Effector memory CD8-positive, alpha-beta T cell (primary cell): ENCODE measurements around the gene CCL20.

ENCODE experiments used
- ATAC-seq: fragments of 150-1000 bp; cut with Tn5 transposase; replicated peaks from 2 replicates; pipeline ENCODE4 v1.10.0; 2021; ENCODE audit warnings: mild to moderate bottlenecking, moderate library complexity
- DNase-seq, 3 experiments: peaks; one replicate each; pipeline ENCODE4 v3.0.0; 2021
- H3K27ac Mint-ChIP-seq, 2 donors: one replicate each; pipeline ENCODE4 v1.8.0; 2022; ENCODE audit warnings: mild to moderate bottlenecking in 2 of 2, mixed read lengths in 2 of 2, moderate library complexity in 2 of 2
- H3K27me3 Mint-ChIP-seq, 2 donors: one replicate each; pipeline ENCODE4 v1.8.0; 2022; ENCODE audit warnings: mixed read lengths in 2 of 2
- H3K36me3 Mint-ChIP-seq: one replicate; pipeline ENCODE4 v1.8.0; 2022; ENCODE audit warnings: mild to moderate bottlenecking, moderate library complexity, mixed read lengths; ENCODE audit not compliant: insufficient read depth
- H3K4me1 Mint-ChIP-seq, 2 donors: one replicate each; pipeline ENCODE4 v1.8.0; 2022; ENCODE audit warnings: low read depth in 2 of 2, mixed read lengths in 2 of 2
- H3K4me3 Mint-ChIP-seq, 2 donors: one replicate each; pipeline ENCODE4 v1.8.0; 2022; ENCODE audit warnings: mild to moderate bottlenecking in 2 of 2, mixed read lengths in 2 of 2, moderate library complexity in 2 of 2
- H3K9me3 Mint-ChIP-seq, 2 donors: one replicate each; pipeline ENCODE4 v1.8.0; 2022; ENCODE audit warnings: mixed read lengths in 2 of 2

The CCL20 gene

DNA sequence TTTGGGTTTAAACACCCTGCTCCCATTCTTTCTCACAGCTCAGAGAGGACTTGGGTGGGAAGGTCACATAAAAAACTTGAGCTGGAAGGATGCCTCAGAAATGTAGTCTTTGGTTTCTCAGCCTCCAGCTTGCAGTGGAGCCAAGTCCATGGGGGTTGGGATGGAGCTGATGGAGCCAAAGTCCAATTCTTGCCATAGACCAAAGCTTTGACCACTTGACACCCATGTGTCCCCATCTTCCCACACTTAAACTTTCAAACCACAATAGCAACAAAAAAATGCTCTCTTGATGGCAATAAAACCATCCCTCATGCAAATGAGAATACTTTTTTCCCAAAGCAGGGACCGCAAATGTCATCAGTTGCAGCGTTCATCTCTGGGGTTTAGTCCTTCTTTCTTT is 43.1 kb downstream of the CCL20 start:
- no peak overlapping the region for H3K27ac Mint-ChIP-seq
- H3K36me3 Mint-ChIP-seq: no peaks in the 10 kb centered on the region
- H3K4me3 Mint-ChIP-seq: no peak overlapping the region
- ATAC-seq: no peak
- no peak for DNase-seq
- no peaks in the 10 kb centered on the region for H3K27me3 Mint-ChIP-seq
- H3K9me3 Mint-ChIP-seq: no peaks in the 10 kb centered on the region
- no peaks in the 10 kb centered on the region for H3K4me1 Mint-ChIP-seq

DNA sequence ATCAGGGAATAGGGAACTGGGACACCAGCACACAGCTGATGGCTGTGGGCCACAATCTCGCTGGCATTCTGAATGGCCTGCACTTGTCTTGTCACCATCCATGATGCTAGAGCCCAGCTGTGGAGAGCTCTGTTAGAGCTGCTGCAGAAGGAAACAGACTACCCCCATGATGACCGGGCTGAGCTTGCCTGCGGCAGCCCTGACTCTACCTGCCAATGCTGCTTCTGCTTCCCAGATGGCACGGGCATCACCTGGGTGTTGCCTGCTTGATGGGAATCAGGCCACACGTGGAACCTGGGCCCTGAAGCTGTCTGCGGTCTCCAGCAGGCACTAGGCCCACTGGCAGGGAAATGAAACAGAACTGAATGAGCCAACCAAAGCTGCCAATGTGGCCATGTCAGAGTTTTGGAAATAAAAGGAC is 46.6 kb downstream of the CCL20 start:
- Mint-ChIP-seq H3K4me1 (no peaks in the 10 kb centered on the region), H3K27me3 (peaks cover 0 to 5% of the 10 kb centered on the region in 2 donors), H3K27ac (no peak overlapping the region), H3K9me3 (no peaks in the 10 kb centered on the region), H3K36me3 (no peaks in the 10 kb centered on the region), H3K4me3 (no peak overlapping the region)
- ATAC-seq (no peak), DNase-seq (no peak)

DNA sequence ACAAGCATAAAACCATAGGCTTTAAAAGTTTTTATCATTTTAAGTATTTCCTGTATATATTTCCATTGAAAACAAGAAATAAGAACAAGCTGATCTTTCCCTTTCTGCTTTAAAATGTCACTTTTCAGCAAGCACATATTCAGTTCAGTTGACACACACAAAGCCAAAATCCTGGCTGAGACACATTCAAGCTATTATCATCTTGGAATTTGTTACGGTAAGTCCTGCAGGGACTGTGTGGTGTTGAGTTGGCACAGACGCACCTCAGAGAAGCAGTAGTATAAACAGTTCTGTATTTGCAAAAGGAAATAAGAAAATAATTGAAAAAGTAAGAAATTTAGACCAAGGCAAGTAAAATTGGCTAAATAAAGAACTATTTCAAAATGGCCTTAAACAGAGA is 47.4 kb downstream of the CCL20 start:
- Mint-ChIP-seq H3K36me3 (no peaks in the 10 kb centered on the region), H3K4me1 (no peaks in the 10 kb centered on the region), H3K4me3 (no peak overlapping the region), H3K27ac (no peak overlapping the region), H3K9me3 (no peaks in the 10 kb centered on the region), H3K27me3 (peaks cover 0 to 5% of the 10 kb centered on the region in 2 donors)
- DNase-seq (no peak), ATAC-seq (no peak)

DNA sequence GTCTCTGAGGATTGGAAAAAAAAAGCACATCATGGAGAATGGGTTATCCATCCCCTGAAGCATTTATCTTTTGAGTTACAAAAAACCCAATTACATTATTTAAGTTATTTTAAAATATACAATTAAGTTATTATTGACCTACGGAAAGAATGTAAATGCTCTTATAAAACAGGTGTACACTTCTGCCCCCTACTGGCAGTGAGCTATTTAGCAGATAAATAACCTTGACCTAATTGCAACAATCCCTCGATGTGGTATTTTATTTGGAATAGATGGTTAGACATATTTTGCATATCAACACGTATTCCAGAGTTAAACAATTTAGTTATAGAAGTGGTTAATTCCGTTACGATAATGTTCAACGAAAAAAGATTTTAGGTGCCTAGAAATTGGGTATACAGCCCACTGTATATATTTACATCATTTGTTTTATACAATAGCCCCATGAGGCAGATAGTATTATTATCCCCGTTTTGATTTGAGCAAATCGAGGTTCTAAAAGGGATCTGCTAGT is 48.6 kb downstream of the CCL20 start:
- H3K4me1 Mint-ChIP-seq: no peaks in the 10 kb centered on the region
- no peak overlapping the region for H3K4me3 Mint-ChIP-seq
- H3K36me3 Mint-ChIP-seq: no peaks in the 10 kb centered on the region
- DNase-seq (peak in 2 of 3 experiments; percentile 14 to 36), ATAC-seq (peak; percentile 37)
- H3K9me3 Mint-ChIP-seq: no peaks in the 10 kb centered on the region
- no peak overlapping the region for H3K27ac Mint-ChIP-seq
- peaks cover 5 to 7% of the 10 kb centered on the region in 2 donors for H3K27me3 Mint-ChIP-seq

DNA sequence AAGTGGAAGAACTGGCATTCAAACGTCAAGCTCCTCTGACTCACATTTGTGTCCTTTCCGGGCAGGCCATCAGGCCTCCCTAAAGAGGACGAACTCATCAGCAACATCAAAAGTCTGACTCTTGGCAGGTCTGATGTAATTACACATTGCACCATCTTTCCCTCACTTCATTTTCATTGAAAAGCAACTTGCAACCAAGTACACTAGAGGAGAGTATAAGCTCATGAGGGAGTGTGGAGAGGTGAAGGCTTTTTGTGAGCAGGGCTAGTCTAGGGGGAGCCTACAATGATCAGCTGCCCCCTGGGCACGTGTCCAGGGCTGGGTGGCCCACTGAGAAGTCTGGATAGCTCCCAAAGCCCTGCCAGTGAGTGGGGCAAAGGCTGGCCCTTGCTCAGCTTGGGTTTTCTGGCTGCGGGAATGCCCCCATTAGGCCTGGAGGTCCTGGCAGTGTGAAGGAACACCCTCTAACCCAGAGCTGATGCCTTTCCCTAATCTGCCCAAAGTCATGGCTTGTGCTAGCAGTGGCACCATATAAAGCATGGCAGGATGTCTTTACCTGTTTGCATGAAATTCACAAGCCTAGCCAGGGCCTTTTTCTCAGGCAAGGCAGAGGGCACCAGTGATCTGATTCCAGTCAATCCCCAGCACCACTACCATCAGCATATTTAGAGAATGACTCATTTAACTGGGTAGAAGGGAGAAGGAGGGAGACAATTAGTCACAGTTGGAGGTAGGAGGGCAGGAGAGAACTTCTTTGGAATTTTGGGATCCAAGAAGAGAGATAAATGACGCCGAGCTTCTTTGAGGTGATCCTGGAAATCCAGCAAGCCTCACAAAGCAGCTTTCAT is 49.3 kb downstream of the CCL20 start:
- no peak for ATAC-seq
- DNase-seq: no peak
- Mint-ChIP-seq H3K27ac (no peak overlapping the region), H3K4me3 (no peak overlapping the region), H3K36me3 (no peaks in the 10 kb centered on the region), H3K4me1 (no peaks in the 10 kb centered on the region), H3K9me3 (no peaks in the 10 kb centered on the region), H3K27me3 (peaks cover 5 to 7% of the 10 kb centered on the region in 2 donors)

DNA sequence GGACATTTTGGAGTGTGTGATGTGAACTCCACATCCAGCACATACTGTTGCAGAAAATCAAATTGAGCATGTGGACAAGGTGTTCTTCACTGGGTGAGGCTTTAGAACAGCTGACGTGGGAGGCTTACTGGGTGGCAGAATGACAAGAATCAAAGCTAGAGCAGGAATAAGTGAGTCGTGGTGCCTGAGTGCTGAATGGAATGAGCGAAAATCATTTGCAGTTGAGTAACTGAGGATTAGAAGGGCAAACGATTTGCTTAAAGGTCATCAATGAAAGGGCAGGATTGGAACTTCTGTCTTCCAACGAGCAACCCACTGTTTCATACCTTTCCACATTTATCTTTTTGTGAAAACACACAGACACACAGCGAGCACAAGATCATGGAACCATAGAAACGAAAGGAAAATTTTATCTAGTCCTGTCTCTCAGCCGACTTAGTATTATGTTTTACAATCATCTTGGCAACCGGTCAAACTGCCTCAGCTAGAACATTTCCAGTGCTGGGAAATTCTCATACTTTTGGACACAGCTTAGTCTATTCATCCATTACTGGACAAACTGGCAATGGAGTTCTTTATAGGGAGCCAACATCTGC is 50.6 kb downstream of the CCL20 start:
- Mint-ChIP-seq H3K4me1 (no peaks in the 10 kb centered on the region), H3K27ac (no peak overlapping the region), H3K36me3 (no peaks in the 10 kb centered on the region), H3K9me3 (no peaks in the 10 kb centered on the region), H3K27me3 (peaks cover 5 to 7% of the 10 kb centered on the region in 2 donors), H3K4me3 (no peak overlapping the region)
- DNase-seq (no peak), ATAC-seq (no peak)

DNA sequence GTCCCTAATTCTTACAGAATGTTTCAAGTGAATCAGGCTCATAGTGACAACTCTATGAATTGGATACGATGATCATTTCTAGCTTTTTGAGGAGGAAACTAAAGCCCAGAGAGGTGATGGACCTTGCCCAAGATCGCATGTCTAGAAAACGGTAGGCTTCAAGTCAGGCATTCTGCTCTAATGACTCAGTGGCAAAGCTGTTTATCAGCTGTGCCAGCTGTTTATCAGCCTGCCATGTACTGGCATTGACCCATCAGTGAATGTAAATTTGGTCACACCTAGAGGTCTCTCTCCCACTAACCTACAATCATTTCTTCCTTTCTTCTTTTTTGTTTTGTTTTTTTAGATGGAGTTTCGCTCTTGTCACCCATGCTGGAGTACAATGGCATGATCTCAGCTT is 51.6 kb downstream of the CCL20 start:
- Mint-ChIP-seq H3K36me3 (no peaks in the 10 kb centered on the region), H3K27ac (no peak overlapping the region), H3K4me3 (no peak overlapping the region), H3K9me3 (no peaks in the 10 kb centered on the region), H3K27me3 (peaks cover 7 to 11% of the 10 kb centered on the region in 2 donors), H3K4me1 (no peaks in the 10 kb centered on the region)
- ATAC-seq: no peak
- DNase-seq: no peak
